Measurements from ENCODE around the gene NSUN3.
"Not testable (repeated sequence)": the region's sequence is repeated elsewhere in the genome, so short reads cannot be mapped to it uniquely, and the experiment has no call there.

The NSUN3 gene

DNA sequence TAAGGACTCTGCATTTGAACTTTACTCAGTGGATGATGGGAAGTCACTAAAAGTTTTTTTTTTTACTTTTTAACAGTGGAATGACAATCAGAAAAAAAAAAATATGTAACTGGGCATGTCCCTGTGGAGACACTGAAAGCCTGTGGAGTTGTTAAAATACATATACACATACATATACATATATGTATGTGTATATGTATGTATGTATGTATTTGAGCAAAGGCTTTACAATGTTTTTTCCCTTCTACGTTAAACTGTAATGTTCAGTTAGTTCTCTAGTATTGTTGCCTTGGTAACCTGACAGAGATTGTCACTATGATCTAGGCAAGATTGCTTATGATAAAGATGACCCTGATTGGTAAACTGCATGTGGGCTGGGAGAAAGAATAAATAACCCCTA lies 30.3 kb downstream of the NSUN3 start:
- FAIRE-seq (no peak), DNase-seq (ENCODE audit: insufficient read length, low spot score) (no peak)
- TF ChIP-seq TAF1 (IDR thresholded peaks at IDR 0.05; ENCODE audit: low read depth, low read length), result no peak
- TF ChIP-seq POU2F2 (IDR thresholded peaks at IDR 0.05; ENCODE audit: low read depth, low read length), result no peak
- no peak for TF ChIP-seq POLR2AphosphoS5 (IDR thresholded peaks at IDR 0.05; ENCODE audit: low read depth, low read length)
- TF ChIP-seq SPI1 (IDR thresholded peaks at IDR 0.05; ENCODE audit: low read depth, low read length), result no peak
- no peak for TF ChIP-seq PAX5 (IDR thresholded peaks at IDR 0.05; ENCODE audit: insufficient read depth, low read length, severe bottlenecking)
- TF ChIP-seq POLR2A (IDR thresholded peaks at IDR 0.05; ENCODE audit: low read depth, low read length), result no peak

DNA sequence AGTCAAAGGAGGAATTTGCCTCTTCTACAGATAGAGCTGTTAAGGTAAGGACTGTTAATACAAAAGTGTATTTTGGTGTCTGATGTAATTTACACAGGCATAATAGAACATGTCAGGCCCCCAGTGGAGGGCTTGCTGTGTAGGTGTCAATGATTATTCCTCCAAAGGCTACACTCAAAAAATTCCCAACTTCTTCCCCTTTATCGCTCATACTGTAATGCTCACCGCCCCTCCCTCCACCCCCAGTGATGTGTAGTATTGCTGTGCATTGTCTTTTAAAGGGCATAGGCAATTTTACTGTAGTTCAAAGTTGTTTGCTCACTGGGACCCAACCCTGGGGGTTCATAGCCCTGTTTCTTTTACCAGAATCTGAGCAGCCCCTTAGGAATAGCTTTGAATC lies 32.2 kb downstream of the NSUN3 start:
- TF ChIP-seq PAX5 (IDR thresholded peaks at IDR 0.05; ENCODE audit: insufficient read depth, low read length, severe bottlenecking) (no peak), POLR2A (IDR thresholded peaks at IDR 0.05; ENCODE audit: low read depth, low read length) (no peak), POLR2AphosphoS5 (IDR thresholded peaks at IDR 0.05; ENCODE audit: low read depth, low read length) (no peak), TAF1 (IDR thresholded peaks at IDR 0.05; ENCODE audit: low read depth, low read length) (no peak), SPI1 (IDR thresholded peaks at IDR 0.05; ENCODE audit: low read depth, low read length) (no peak), POU2F2 (IDR thresholded peaks at IDR 0.05; ENCODE audit: low read depth, low read length) (no peak)
- no peak for DNase-seq (ENCODE audit: insufficient read length, low spot score)
- FAIRE-seq, result no peak

- TF ChIP-seq POLR2AphosphoS5 (IDR thresholded peaks at IDR 0.05; ENCODE audit: low read depth, low read length) (no peak), TAF1 (IDR thresholded peaks at IDR 0.05; ENCODE audit: low read depth, low read length) (no peak), POU2F2 (IDR thresholded peaks at IDR 0.05; ENCODE audit: low read depth, low read length) (no peak), SPI1 (IDR thresholded peaks at IDR 0.05; ENCODE audit: low read depth, low read length) (no peak), PAX5 (IDR thresholded peaks at IDR 0.05; ENCODE audit: insufficient read depth, low read length, severe bottlenecking) (no peak), POLR2A (IDR thresholded peaks at IDR 0.05; ENCODE audit: low read depth, low read length) (no peak)
- no peak for FAIRE-seq
- no peak for DNase-seq (ENCODE audit: insufficient read length, low spot score)
These were observed 35.6 kb downstream of the NSUN3 start for GRCh38 chr3:94098452-94098851.

DNA sequence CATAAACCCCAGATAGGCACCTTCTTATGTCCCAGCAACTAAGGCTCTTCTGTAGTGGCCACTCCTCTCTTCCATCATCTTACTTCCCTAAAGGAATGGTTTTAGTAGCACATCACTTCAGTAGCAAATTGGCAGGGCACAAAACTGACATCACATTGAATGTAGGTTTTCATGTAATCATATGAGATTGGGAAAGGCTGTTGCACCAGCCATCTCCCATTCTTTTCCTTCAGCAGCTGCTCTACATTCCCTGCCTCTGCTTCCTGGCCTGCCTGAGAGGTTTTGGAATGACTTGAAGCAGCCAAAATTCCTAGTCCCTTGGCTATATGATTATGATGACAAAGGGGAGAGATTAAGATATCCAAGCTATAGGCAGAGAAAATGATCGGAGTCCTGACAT lies 36.5 kb downstream of the NSUN3 start:
- FAIRE-seq, result no peak
- no peak for TF ChIP-seq TAF1 (IDR thresholded peaks at IDR 0.05; ENCODE audit: low read depth, low read length)
- TF ChIP-seq POLR2A (IDR thresholded peaks at IDR 0.05; ENCODE audit: low read depth, low read length), result no peak
- TF ChIP-seq PAX5 (IDR thresholded peaks at IDR 0.05; ENCODE audit: insufficient read depth, low read length, severe bottlenecking), result no peak
- TF ChIP-seq POLR2AphosphoS5 (IDR thresholded peaks at IDR 0.05; ENCODE audit: low read depth, low read length), result no peak
- TF ChIP-seq POU2F2 (IDR thresholded peaks at IDR 0.05; ENCODE audit: low read depth, low read length), result no peak
- TF ChIP-seq SPI1 (IDR thresholded peaks at IDR 0.05; ENCODE audit: low read depth, low read length), result no peak
- DNase-seq (ENCODE audit: insufficient read length, low spot score), result no peak

GRCh38 chr3:94101860-94102259 lies 39.0 kb downstream of the NSUN3 start:
- no peak for DNase-seq (ENCODE audit: insufficient read length, low spot score)
- FAIRE-seq, result no peak
- no peak for TF ChIP-seq PAX5 (IDR thresholded peaks at IDR 0.05; ENCODE audit: insufficient read depth, low read length, severe bottlenecking)
- no peak for TF ChIP-seq POLR2AphosphoS5 (IDR thresholded peaks at IDR 0.05; ENCODE audit: low read depth, low read length)
- TF ChIP-seq POU2F2 (IDR thresholded peaks at IDR 0.05; ENCODE audit: low read depth, low read length), result no peak
- no peak for TF ChIP-seq SPI1 (IDR thresholded peaks at IDR 0.05; ENCODE audit: low read depth, low read length)
- no peak for TF ChIP-seq POLR2A (IDR thresholded peaks at IDR 0.05; ENCODE audit: low read depth, low read length)
- no peak for TF ChIP-seq TAF1 (IDR thresholded peaks at IDR 0.05; ENCODE audit: low read depth, low read length)

- TF ChIP-seq POLR2AphosphoS5 (IDR thresholded peaks at IDR 0.05; ENCODE audit: low read depth, low read length), result no peak
- TF ChIP-seq POLR2A (IDR thresholded peaks at IDR 0.05; ENCODE audit: low read depth, low read length), result no peak
- TF ChIP-seq SPI1 (IDR thresholded peaks at IDR 0.05; ENCODE audit: low read depth, low read length), result no peak
- TF ChIP-seq POU2F2 (IDR thresholded peaks at IDR 0.05; ENCODE audit: low read depth, low read length), result no peak
- TF ChIP-seq PAX5 (IDR thresholded peaks at IDR 0.05; ENCODE audit: insufficient read depth, low read length, severe bottlenecking), result no peak
- no peak for TF ChIP-seq TAF1 (IDR thresholded peaks at IDR 0.05; ENCODE audit: low read depth, low read length)
- no peak for DNase-seq (ENCODE audit: insufficient read length, low spot score)
- no peak for FAIRE-seq
These were observed 43.4 kb downstream of the NSUN3 start for GRCh38 chr3:94106268-94106667.

- FAIRE-seq, result not testable (repeated sequence)
These were observed 47.4 kb downstream of the NSUN3 start for GRCh38 chr3:94110232-94110631.

DNA sequence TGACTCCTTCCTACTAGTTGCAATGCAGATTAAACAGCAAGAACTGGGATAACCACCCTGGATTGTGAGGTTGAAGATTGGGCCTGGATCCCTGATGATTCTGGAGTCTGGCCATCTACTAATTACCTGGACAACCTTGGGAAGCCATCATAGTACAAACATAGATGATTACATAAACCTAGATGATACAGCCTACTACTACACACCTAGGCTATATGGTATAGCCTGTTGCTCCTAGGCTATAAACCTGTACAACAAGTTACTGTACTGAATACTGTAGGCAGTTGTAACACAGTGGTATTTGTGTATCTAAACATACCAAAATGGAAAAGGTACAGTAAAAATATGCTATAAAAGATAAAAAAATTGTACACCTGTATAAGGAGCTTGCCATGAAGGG lies 48.0 kb downstream of the NSUN3 start:
- FAIRE-seq (no peak), DNase-seq (ENCODE audit: insufficient read length, low spot score) (no peak)
- TF ChIP-seq POLR2AphosphoS5 (IDR thresholded peaks at IDR 0.05; ENCODE audit: low read depth, low read length) (no peak), PAX5 (IDR thresholded peaks at IDR 0.05; ENCODE audit: insufficient read depth, low read length, severe bottlenecking) (no peak), POLR2A (IDR thresholded peaks at IDR 0.05; ENCODE audit: low read depth, low read length) (no peak), POU2F2 (IDR thresholded peaks at IDR 0.05; ENCODE audit: low read depth, low read length) (no peak), TAF1 (IDR thresholded peaks at IDR 0.05; ENCODE audit: low read depth, low read length) (no peak), SPI1 (IDR thresholded peaks at IDR 0.05; ENCODE audit: low read depth, low read length) (no peak)

More at GRCh38 chr3:94110232-94110631, 47.4 kb downstream of the NSUN3 start:
- not testable (repeated sequence) for DNase-seq (ENCODE audit: insufficient read length, low spot score)

- no peak for DNase-seq (ENCODE audit: insufficient read length, low spot score)
- TF ChIP-seq POLR2AphosphoS5 (IDR thresholded peaks at IDR 0.05; ENCODE audit: low read depth, low read length) (no peak), POU2F2 (IDR thresholded peaks at IDR 0.05; ENCODE audit: low read depth, low read length) (no peak), POLR2A (IDR thresholded peaks at IDR 0.05; ENCODE audit: low read depth, low read length) (no peak), SPI1 (IDR thresholded peaks at IDR 0.05; ENCODE audit: low read depth, low read length) (no peak), PAX5 (IDR thresholded peaks at IDR 0.05; ENCODE audit: insufficient read depth, low read length, severe bottlenecking) (no peak), TAF1 (IDR thresholded peaks at IDR 0.05; ENCODE audit: low read depth, low read length) (no peak)
- no peak for FAIRE-seq
These were observed 51.8 kb downstream of the NSUN3 start for GRCh38 chr3:94114666-94115065.

DNA sequence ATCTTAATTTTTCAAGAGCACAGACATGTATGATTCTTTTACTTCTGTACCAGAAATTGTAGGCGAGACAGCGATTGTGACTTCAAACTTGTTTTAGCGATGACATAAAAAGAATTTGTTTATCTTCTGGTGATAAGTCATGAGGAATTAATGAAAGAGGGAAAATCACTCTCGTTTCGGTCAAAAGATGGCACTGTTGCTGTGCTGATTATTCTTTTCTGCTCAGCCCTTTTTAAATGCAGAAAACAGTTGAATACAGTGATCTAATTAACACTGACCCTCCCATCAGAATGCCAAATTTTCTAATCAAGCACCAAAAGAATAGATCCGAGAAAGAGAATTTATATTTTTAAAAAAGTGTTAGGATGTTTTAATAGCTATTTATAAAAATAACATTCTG lies 52.6 kb downstream of the NSUN3 start:
- peak; percentile 38 for FAIRE-seq
- TF ChIP-seq POU2F2 (IDR thresholded peaks at IDR 0.05; ENCODE audit: low read depth, low read length), result no peak
- TF ChIP-seq PAX5 (IDR thresholded peaks at IDR 0.05; ENCODE audit: insufficient read depth, low read length, severe bottlenecking), result no peak
- no peak for TF ChIP-seq POLR2A (IDR thresholded peaks at IDR 0.05; ENCODE audit: low read depth, low read length)
- TF ChIP-seq POLR2AphosphoS5 (IDR thresholded peaks at IDR 0.05; ENCODE audit: low read depth, low read length), result no peak
- no peak for TF ChIP-seq SPI1 (IDR thresholded peaks at IDR 0.05; ENCODE audit: low read depth, low read length)
- TF ChIP-seq TAF1 (IDR thresholded peaks at IDR 0.05; ENCODE audit: low read depth, low read length), result no peak
- DNase-seq (ENCODE audit: insufficient read length, low spot score), result no peak

Measured in GM12891 (cell line).